ENCODE data around the gene PPP1R3G.
A peak's percentile ranks its signal among the peaks of the same experiment; 100 is the strongest.
"Not testable (repeated sequence)": the region's sequence is repeated elsewhere in the genome, so short reads cannot be mapped to it uniquely, and the experiment has no call there.

Gene PPP1R3G

GRCh38 chr6:5120011-5120410 lies 34.9 kb downstream of the PPP1R3G start:
- DNase-seq (ENCODE audit: low spot score), result no peak

GRCh38 chr6:5120543-5120942 lies 35.4 kb downstream of the PPP1R3G start:
- DNase-seq (ENCODE audit: low spot score), result not testable (repeated sequence)

GRCh38 chr6:5121479-5121878 lies 36.3 kb downstream of the PPP1R3G start:
- DNase-seq (ENCODE audit: low spot score), result no peak

- DNase-seq (ENCODE audit: low spot score), result no peak
Observed at GRCh38 chr6:5121956-5122355, 36.8 kb downstream of the PPP1R3G start.

GRCh38 chr6:5122504-5123112 lies 37.5 kb downstream of the PPP1R3G start:
- no peak for DNase-seq (ENCODE audit: low spot score)

- DNase-seq (ENCODE audit: low spot score), result no peak
Observed at GRCh38 chr6:5123296-5124143, 38.4 kb downstream of the PPP1R3G start.

GRCh38 chr6:5124526-5124925 lies 39.4 kb downstream of the PPP1R3G start:
- no peak for DNase-seq (ENCODE audit: low spot score)

GRCh38 chr6:5125152-5126006 lies 40.2 kb downstream of the PPP1R3G start:
- no peak for DNase-seq (ENCODE audit: low spot score)

GRCh38 chr6:5126214-5126613 lies 41.1 kb downstream of the PPP1R3G start:
- DNase-seq (ENCODE audit: low spot score), result no peak

GRCh38 chr6:5127106-5127687 lies 42.1 kb downstream of the PPP1R3G start:
- DNase-seq (ENCODE audit: low spot score), result no peak

- DNase-seq (ENCODE audit: low spot score), result no peak
Observed at GRCh38 chr6:5128351-5128750, 43.2 kb downstream of the PPP1R3G start.

- no peak for DNase-seq (ENCODE audit: low spot score)
Observed at GRCh38 chr6:5130135-5130866, 45.2 kb downstream of the PPP1R3G start.

- no peak for DNase-seq (ENCODE audit: low spot score)
Observed at GRCh38 chr6:5132731-5133130, 47.6 kb downstream of the PPP1R3G start.

- DNase-seq (ENCODE audit: low spot score), result no peak
Observed at GRCh38 chr6:5133943-5134342, 48.8 kb downstream of the PPP1R3G start.

GRCh38 chr6:5135788-5136376 lies 50.7 kb downstream of the PPP1R3G start:
- DNase-seq (ENCODE audit: low spot score), result peak; percentile 16

GRCh38 chr6:5136851-5137250 lies 51.7 kb downstream of the PPP1R3G start:
- DNase-seq (ENCODE audit: low spot score), result no peak
